ENCODE measurements around the gene ODAD3.

The ODAD3 gene

GRCh38 chr19:11405846-11406643 lies 28.9 kb downstream of the ODAD3 start:
- no peak overlapping the region for H3K4me3 ChIP-seq (ENCODE audit: low read depth in 1 of 2, low read length in 2 of 2)
- no peaks in the 10 kb centered on the region for H3K36me3 ChIP-seq (ENCODE audit: control insufficient read depth in 1 of 2, insufficient read depth in 2 of 2, low read length in 2 of 2)
- H3K9ac ChIP-seq (ENCODE audit: low read depth in 1 of 2, low read length in 2 of 2): no peak overlapping the region
- no peaks in the 10 kb centered on the region for H3K4me1 ChIP-seq (ENCODE audit: control insufficient read depth in 1 of 2, insufficient read depth in 2 of 2, low read length in 2 of 2)
- H3K9me3 ChIP-seq (ENCODE audit: control insufficient read depth in 1 of 2, low read length in 2 of 2): no peaks in the 10 kb centered on the region
- no peak overlapping the region for H3K27ac ChIP-seq (ENCODE audit: low read depth, low read length)
- H3K27me3 ChIP-seq (ENCODE audit: control insufficient read depth in 1 of 2, insufficient read depth in 2 of 2, low read length in 2 of 2): no peaks in the 10 kb centered on the region

GRCh38 chr19:11404588-11405222 lies 30.2 kb downstream of the ODAD3 start:
- H3K9ac ChIP-seq (ENCODE audit: low read depth in 1 of 2, low read length in 2 of 2): no peak overlapping the region
- no peaks in the 10 kb centered on the region for H3K27me3 ChIP-seq (ENCODE audit: control insufficient read depth in 1 of 2, insufficient read depth in 2 of 2, low read length in 2 of 2)
- H3K4me3 ChIP-seq (ENCODE audit: low read depth in 1 of 2, low read length in 2 of 2): no peak overlapping the region
- no peaks in the 10 kb centered on the region for H3K4me1 ChIP-seq (ENCODE audit: control insufficient read depth in 1 of 2, insufficient read depth in 2 of 2, low read length in 2 of 2)
- H3K9me3 ChIP-seq (ENCODE audit: control insufficient read depth in 1 of 2, low read length in 2 of 2): no peaks in the 10 kb centered on the region
- H3K36me3 ChIP-seq (ENCODE audit: control insufficient read depth in 1 of 2, insufficient read depth in 2 of 2, low read length in 2 of 2): no peaks in the 10 kb centered on the region
- no peak overlapping the region for H3K27ac ChIP-seq (ENCODE audit: low read depth, low read length)

DNA sequence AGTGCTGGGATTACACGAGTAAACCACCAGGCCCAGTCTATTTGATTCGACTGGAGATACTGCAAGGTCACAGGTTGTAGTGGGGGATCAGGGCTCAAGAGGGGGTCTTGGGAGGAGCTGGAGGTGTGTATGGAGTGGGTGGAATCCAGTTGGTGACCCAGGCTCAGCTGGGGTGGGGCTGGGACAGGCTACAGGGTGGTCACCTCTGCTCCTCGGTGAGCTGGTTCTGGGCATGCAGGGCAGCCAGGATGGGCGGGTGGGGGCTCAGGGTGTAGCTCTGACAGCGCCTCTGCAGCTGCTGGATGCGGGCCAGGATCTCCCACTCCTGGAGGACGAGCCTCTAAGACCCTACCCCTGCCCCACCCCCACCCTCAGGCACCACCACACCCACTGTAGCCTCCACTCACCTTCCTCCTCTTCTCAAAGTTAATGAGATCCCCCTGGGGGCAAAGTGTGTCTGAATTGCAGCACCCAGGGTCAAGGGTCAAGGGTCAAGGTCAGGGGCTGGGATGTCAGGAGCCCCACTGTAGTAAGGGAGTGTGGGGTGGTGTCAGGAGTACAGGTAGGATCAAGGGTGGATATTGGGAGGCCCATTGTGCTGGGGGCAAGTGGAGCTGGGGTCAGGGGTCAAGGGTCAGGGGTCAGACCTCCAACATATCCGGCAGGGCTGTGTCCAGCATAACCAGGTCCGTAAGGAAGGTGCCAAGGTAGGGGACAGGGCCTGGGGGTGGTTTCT lies 32.9 kb downstream of the ODAD3 start:
- no peak overlapping the region for H3K9ac ChIP-seq (ENCODE audit: low read depth in 1 of 2, low read length in 2 of 2)
- H3K36me3 ChIP-seq (ENCODE audit: control insufficient read depth in 1 of 2, insufficient read depth in 2 of 2, low read length in 2 of 2): no peaks in the 10 kb centered on the region
- no peaks in the 10 kb centered on the region for H3K27me3 ChIP-seq (ENCODE audit: control insufficient read depth in 1 of 2, insufficient read depth in 2 of 2, low read length in 2 of 2)
- no peak overlapping the region for H3K27ac ChIP-seq (ENCODE audit: low read depth, low read length)
- H3K4me3 ChIP-seq (ENCODE audit: low read depth in 1 of 2, low read length in 2 of 2): no peak overlapping the region
- no peaks in the 10 kb centered on the region for H3K9me3 ChIP-seq (ENCODE audit: control insufficient read depth in 1 of 2, low read length in 2 of 2)
- no peaks in the 10 kb centered on the region for H3K4me1 ChIP-seq (ENCODE audit: control insufficient read depth in 1 of 2, insufficient read depth in 2 of 2, low read length in 2 of 2)

DNA sequence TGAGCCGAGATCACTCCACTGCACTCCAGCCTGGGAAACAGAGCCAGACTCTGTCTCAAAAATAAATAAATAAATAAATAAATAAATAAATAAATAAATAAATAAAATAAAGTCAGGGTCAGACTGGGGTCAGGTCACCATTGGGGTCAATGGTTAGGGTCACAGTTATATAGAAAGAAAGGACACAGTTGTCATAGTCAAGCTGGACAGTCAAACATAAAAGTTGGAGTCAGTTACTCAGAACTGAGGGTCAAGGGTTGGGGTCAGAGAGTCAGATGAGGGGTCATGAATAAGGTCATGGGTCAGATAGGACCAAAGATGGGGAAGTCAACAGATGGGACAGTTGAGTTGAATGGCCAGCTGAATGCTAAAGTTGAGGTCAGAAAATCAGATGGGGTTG lies 34.1 kb downstream of the ODAD3 start:
- no peaks in the 10 kb centered on the region for H3K9me3 ChIP-seq (ENCODE audit: control insufficient read depth in 1 of 2, low read length in 2 of 2)
- no peaks in the 10 kb centered on the region for H3K4me1 ChIP-seq (ENCODE audit: control insufficient read depth in 1 of 2, insufficient read depth in 2 of 2, low read length in 2 of 2)
- H3K36me3 ChIP-seq (ENCODE audit: control insufficient read depth in 1 of 2, insufficient read depth in 2 of 2, low read length in 2 of 2): no peaks in the 10 kb centered on the region
- H3K4me3 ChIP-seq (ENCODE audit: low read depth in 1 of 2, low read length in 2 of 2): no peak overlapping the region
- H3K27ac ChIP-seq (ENCODE audit: low read depth, low read length): no peak overlapping the region
- no peak overlapping the region for H3K9ac ChIP-seq (ENCODE audit: low read depth in 1 of 2, low read length in 2 of 2)
- no peaks in the 10 kb centered on the region for H3K27me3 ChIP-seq (ENCODE audit: control insufficient read depth in 1 of 2, insufficient read depth in 2 of 2, low read length in 2 of 2)

GRCh38 chr19:11399667-11400066 lies 35.3 kb downstream of the ODAD3 start:
- no peaks in the 10 kb centered on the region for H3K9me3 ChIP-seq (ENCODE audit: control insufficient read depth in 1 of 2, low read length in 2 of 2)
- H3K36me3 ChIP-seq (ENCODE audit: control insufficient read depth in 1 of 2, insufficient read depth in 2 of 2, low read length in 2 of 2): no peaks in the 10 kb centered on the region
- no peak overlapping the region for H3K4me3 ChIP-seq (ENCODE audit: low read depth in 1 of 2, low read length in 2 of 2)
- H3K9ac ChIP-seq (ENCODE audit: low read depth in 1 of 2, low read length in 2 of 2): no peak overlapping the region
- H3K27ac ChIP-seq (ENCODE audit: low read depth, low read length): no peak overlapping the region
- H3K4me1 ChIP-seq (ENCODE audit: control insufficient read depth in 1 of 2, insufficient read depth in 2 of 2, low read length in 2 of 2): no peaks in the 10 kb centered on the region
- no peaks in the 10 kb centered on the region for H3K27me3 ChIP-seq (ENCODE audit: control insufficient read depth in 1 of 2, insufficient read depth in 2 of 2, low read length in 2 of 2)

DNA sequence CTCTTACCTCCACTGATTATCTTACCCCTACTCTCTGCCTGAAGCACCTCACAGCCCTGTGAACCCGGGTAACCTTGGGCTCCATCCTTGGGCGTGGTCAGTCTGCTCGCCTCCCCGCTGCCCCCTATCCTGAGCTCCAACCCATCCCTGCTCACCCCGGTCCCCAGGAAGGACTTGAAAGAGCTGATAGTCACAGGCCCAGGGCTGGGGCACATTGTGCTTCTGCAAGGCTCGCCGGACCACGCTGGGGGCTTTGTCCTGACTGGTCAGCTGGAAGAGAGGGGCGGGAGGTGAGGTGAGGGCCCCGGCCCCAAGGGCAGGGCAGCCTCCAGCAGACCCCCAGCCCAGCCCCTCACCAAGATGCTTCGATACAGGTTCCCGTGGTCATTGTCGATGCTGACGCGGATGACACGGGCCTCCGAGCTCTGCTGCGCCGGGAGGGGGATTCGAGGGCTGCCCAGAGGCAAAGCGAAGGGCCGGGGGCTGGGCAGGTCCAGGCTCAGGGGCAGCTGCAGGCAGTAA lies 37.8 kb downstream of the ODAD3 start:
- H3K4me1 ChIP-seq (ENCODE audit: control insufficient read depth in 1 of 2, insufficient read depth in 2 of 2, low read length in 2 of 2): no peaks in the 10 kb centered on the region
- H3K4me3 ChIP-seq (ENCODE audit: low read depth in 1 of 2, low read length in 2 of 2): no peak overlapping the region
- no peaks in the 10 kb centered on the region for H3K9me3 ChIP-seq (ENCODE audit: control insufficient read depth in 1 of 2, low read length in 2 of 2)
- no peaks in the 10 kb centered on the region for H3K27me3 ChIP-seq (ENCODE audit: control insufficient read depth in 1 of 2, insufficient read depth in 2 of 2, low read length in 2 of 2)
- H3K9ac ChIP-seq (ENCODE audit: low read depth in 1 of 2, low read length in 2 of 2): no peak overlapping the region
- H3K27ac ChIP-seq (ENCODE audit: low read depth, low read length): no peak overlapping the region
- no peaks in the 10 kb centered on the region for H3K36me3 ChIP-seq (ENCODE audit: control insufficient read depth in 1 of 2, insufficient read depth in 2 of 2, low read length in 2 of 2)

DNA sequence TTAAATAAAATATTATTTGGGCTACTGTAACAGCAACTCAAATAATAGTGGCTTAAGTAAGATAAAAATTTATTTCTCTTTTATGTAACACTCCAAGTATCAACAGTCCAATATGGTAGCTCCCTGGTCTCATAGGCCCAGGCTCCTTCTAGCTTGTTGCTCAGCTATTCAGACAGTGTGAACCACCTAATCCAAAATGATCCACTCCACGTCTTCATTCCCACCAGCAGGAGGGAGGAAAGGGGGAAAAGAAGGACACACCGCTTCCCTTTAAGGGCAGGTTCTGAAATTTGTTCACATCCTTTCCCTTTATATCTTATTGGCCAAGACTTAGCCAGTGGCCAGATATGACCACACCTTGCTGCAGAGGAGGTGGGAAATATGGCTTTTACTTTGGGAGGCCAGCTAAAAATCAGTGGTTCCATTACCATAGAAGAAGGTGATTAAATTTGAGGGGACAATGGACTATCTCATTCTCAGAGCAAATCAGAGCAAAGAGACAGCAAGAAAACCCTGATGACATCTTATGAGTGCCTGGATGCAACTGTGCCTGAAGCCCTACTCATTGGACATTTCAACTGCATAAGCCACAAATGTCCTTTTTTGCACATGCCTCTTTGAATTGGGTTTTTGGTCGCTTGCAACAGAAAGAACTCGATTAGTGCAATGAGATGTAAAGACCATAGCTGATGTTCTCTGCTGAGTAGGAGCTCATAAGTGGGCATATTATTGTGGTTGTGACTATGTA lies 43.8 kb downstream of the ODAD3 start:
- H3K9ac ChIP-seq (ENCODE audit: low read depth in 1 of 2, low read length in 2 of 2): no peak overlapping the region
- H3K9me3 ChIP-seq (ENCODE audit: control insufficient read depth in 1 of 2, low read length in 2 of 2): no peaks in the 10 kb centered on the region
- H3K36me3 ChIP-seq (ENCODE audit: control insufficient read depth in 1 of 2, insufficient read depth in 2 of 2, low read length in 2 of 2): no peaks in the 10 kb centered on the region
- no peaks in the 10 kb centered on the region for H3K4me1 ChIP-seq (ENCODE audit: control insufficient read depth in 1 of 2, insufficient read depth in 2 of 2, low read length in 2 of 2)
- no peak overlapping the region for H3K4me3 ChIP-seq (ENCODE audit: low read depth in 1 of 2, low read length in 2 of 2)
- no peak overlapping the region for H3K27ac ChIP-seq (ENCODE audit: low read depth, low read length)
- H3K27me3 ChIP-seq (ENCODE audit: control insufficient read depth in 1 of 2, insufficient read depth in 2 of 2, low read length in 2 of 2): no peaks in the 10 kb centered on the region

- Histone ChIP-seq H3K9ac (ENCODE audit: low read depth in 1 of 2, low read length in 2 of 2) (no peak overlapping the region), H3K36me3 (ENCODE audit: control insufficient read depth in 1 of 2, insufficient read depth in 2 of 2, low read length in 2 of 2) (no peaks in the 10 kb centered on the region), H3K27me3 (ENCODE audit: control insufficient read depth in 1 of 2, insufficient read depth in 2 of 2, low read length in 2 of 2) (no peaks in the 10 kb centered on the region), H3K27ac (ENCODE audit: low read depth, low read length) (no peak overlapping the region), H3K9me3 (ENCODE audit: control insufficient read depth in 1 of 2, low read length in 2 of 2) (no peaks in the 10 kb centered on the region), H3K4me1 (ENCODE audit: control insufficient read depth in 1 of 2, insufficient read depth in 2 of 2, low read length in 2 of 2) (no peaks in the 10 kb centered on the region), H3K4me3 (ENCODE audit: low read depth in 1 of 2, low read length in 2 of 2) (no peak overlapping the region)
Observed at GRCh38 chr19:11390359-11390758, 44.6 kb downstream of the ODAD3 start.

- no peak overlapping the region for H3K9ac ChIP-seq (ENCODE audit: low read depth in 1 of 2, low read length in 2 of 2)
- no peaks in the 10 kb centered on the region for H3K36me3 ChIP-seq (ENCODE audit: control insufficient read depth in 1 of 2, insufficient read depth in 2 of 2, low read length in 2 of 2)
- peaks cover 3 to 17% of the 10 kb centered on the region in 2 donors for H3K4me1 ChIP-seq (ENCODE audit: control insufficient read depth in 1 of 2, insufficient read depth in 2 of 2, low read length in 2 of 2)
- H3K27ac ChIP-seq (ENCODE audit: low read depth, low read length): no peak overlapping the region
- H3K27me3 ChIP-seq (ENCODE audit: control insufficient read depth in 1 of 2, insufficient read depth in 2 of 2, low read length in 2 of 2): no peaks in the 10 kb centered on the region
- no peaks in the 10 kb centered on the region for H3K9me3 ChIP-seq (ENCODE audit: control insufficient read depth in 1 of 2, low read length in 2 of 2)
- no peak overlapping the region for H3K4me3 ChIP-seq (ENCODE audit: low read depth in 1 of 2, low read length in 2 of 2)
Observed at GRCh38 chr19:11387162-11388034, 47.5 kb downstream of the ODAD3 start.

Measured in duodenal mucosa (tissue), 2 donors.